B cell (primary cell): Measurements from ENCODE around the gene ADAMTS20. TPM values are rescaled to one million over a fixed set of nuclear protein-coding genes. Genes with fewer than 3 reads are reported as not detected.

Experiments
- ATAC-seq: fragments of 200-7000 bp; cut with Tn5 transposase; one replicate; pipeline ENCODE4 v1.10.0; 2021; ENCODE audit warnings: low read depth, mild to moderate bottlenecking, moderate number of reproducible peaks, moderate library complexity
- CTCF ChIA-PET: fragments of 350-600 bp; sonication (Branson Sonifier 250); formaldehyde crosslinking; loops from one replicate; lab custom pipeline; 2021; ENCODE audit warnings: antibody characterized with exemption, inconsistent platforms; lab: Charles Lee
- POLR2A ChIA-PET: fragments of 350-600 bp; sonication (Branson Sonifier 250); formaldehyde crosslinking; loops from one replicate; lab custom pipeline; 2021; ENCODE audit warnings: antibody characterized with exemption; lab: Charles Lee
- DNase-seq: peaks from one replicate; pipeline ENCODE4 v3.0.0; 2013
- H2AFZ ChIP-seq: 2 replicates; pipeline ENCODE4 v1.6.1; 2012; ENCODE audit warnings: mild to moderate bottlenecking, low read depth, low read length; ENCODE audit not compliant: insufficient read depth, poor library complexity, severe bottlenecking
- H3K27ac ChIP-seq, 2 donors: 1 replicate in 1 of 2; 2 replicates in 1 of 2; pipeline ENCODE4 v1.5.1; 2012 to 2013; ENCODE audit warnings: low read length in 2 of 2, mild to moderate bottlenecking in 2 of 2, moderate library complexity in 1 of 2
- H3K27me3 ChIP-seq, 4 experiments: fragments of 200-600 bp in 1 of 4; sonication (generic) in 1 of 4; replicated peaks in 1 of 4; 1 replicate in 2 of 4; 2 replicates in 2 of 4; pipeline versions ENCODE4 v1.6.1 to v1.7.0; 2013 to 2016; ENCODE audit warnings: low read length in 3 of 4, mild to moderate bottlenecking in 2 of 4, mixed read lengths in 1 of 4, moderate library complexity in 1 of 4; ENCODE audit not compliant: insufficient read depth in 4 of 4, control insufficient read depth in 3 of 4; ENCODE audit errors: control extremely low read depth in 1 of 4
- H3K36me3 ChIP-seq, 2 experiments: replicated peaks in 1 of 2; 1 replicate in 1 of 2; 2 replicates in 1 of 2; pipeline versions ENCODE4 v1.6.1 to v1.7.1; 2013; ENCODE audit warnings: low read length in 1 of 2; ENCODE audit not compliant: insufficient read depth in 2 of 2, control insufficient read depth in 1 of 2; ENCODE audit errors: control extremely low read depth in 1 of 2, extremely low read depth in 1 of 2
- H3K4me1 ChIP-seq, 2 donors: fragments of 200-600 bp in 1 of 2; sonication (generic) in 1 of 2; 1 replicate in 1 of 2; 2 replicates in 1 of 2; pipeline versions ENCODE4 v1.5.1 to v1.6.1; 2013 to 2017; ENCODE audit warnings: low read length in 2 of 2; ENCODE audit not compliant: control insufficient read depth in 2 of 2, insufficient read depth in 2 of 2
- H3K4me2 ChIP-seq: replicated peaks from 2 replicates; pipeline ENCODE3; 2012; ENCODE audit warnings: mild to moderate bottlenecking, low read depth, low read length; ENCODE audit not compliant: poor library complexity, severe bottlenecking
- H3K4me3 ChIP-seq, 5 experiments: fragments of 200-600 bp in 1 of 5; sonication (generic) in 1 of 5; 1 replicate in 3 of 5; 2 replicates in 2 of 5; pipeline versions ENCODE4 v1.5.1 to v1.7.0; 2011 to 2016; ENCODE audit warnings: low read length in 4 of 5, mild to moderate bottlenecking in 4 of 5, low read depth in 2 of 5, control low read depth in 1 of 5, moderate library complexity in 1 of 5; ENCODE audit not compliant: insufficient read depth in 1 of 5; ENCODE audit errors: control extremely low read depth in 1 of 5, extremely low read depth in 1 of 5
- H3K79me2 ChIP-seq: fragments of 200-600 bp; sonication (generic); one replicate; pipeline ENCODE4 v1.6.0; 2016; ENCODE audit warnings: low read length; ENCODE audit not compliant: control insufficient read depth, insufficient read depth
- H3K9ac ChIP-seq: fragments of 200-600 bp; sonication (generic); 2 replicates; pipeline ENCODE4 v1.6.1; 2017; ENCODE audit warnings: mild to moderate bottlenecking, low read length, moderate library complexity
- H3K9me3 ChIP-seq, 3 donors: one replicate each; pipeline versions ENCODE4 v1.6.1 to v1.7.1; 2013; ENCODE audit warnings: low read length in 2 of 3; ENCODE audit not compliant: control insufficient read depth in 2 of 3, insufficient read depth in 1 of 3; ENCODE audit errors: control extremely low read depth in 1 of 3
- H4K20me1 ChIP-seq: 2 replicates; pipeline ENCODE4 v1.6.0; 2012; ENCODE audit warnings: mild to moderate bottlenecking, low read length; ENCODE audit not compliant: insufficient read depth, control insufficient read depth, poor library complexity, severe bottlenecking
- H3K27ac Mint-ChIP-seq: one replicate; pipeline ENCODE4 v1.8.0; 2021; ENCODE audit warnings: mixed read lengths
- H3K27me3 Mint-ChIP-seq: one replicate; pipeline ENCODE4 v1.8.0; 2021; ENCODE audit warnings: mixed read lengths
- H3K4me1 Mint-ChIP-seq: one replicate; pipeline ENCODE4 v1.8.0; 2021; ENCODE audit warnings: mixed read lengths
- H3K4me3 Mint-ChIP-seq: one replicate; pipeline ENCODE4 v1.8.0; 2021; ENCODE audit warnings: mixed read lengths
- H3K9me3 Mint-ChIP-seq: one replicate; pipeline ENCODE4 v1.8.0; 2022; ENCODE audit warnings: mixed read lengths; ENCODE audit not compliant: insufficient read depth
- EZH2 ChIP-seq: IDR thresholded peaks from 2 replicates; pipeline ENCODE4 v1.6.1; 2012; ENCODE audit warnings: borderline replicate concordance, low read depth, mild to moderate bottlenecking, moderate library complexity, low read length; ENCODE audit not compliant: insufficient read depth, poor library complexity, severe bottlenecking
- WGBS: methylation state at CpG from one replicate; pipeline ENCODE4 v1.1.5; 2013; ENCODE audit warnings: missing lambda C conversion rate; ENCODE audit not compliant: insufficient coverage; 5-methylcytosine and 5-hydroxymethylcytosine counted together
- intact Hi-C: fragments of 100-400 bp; cut with micrococcal nuclease; formaldehyde crosslinking; loops from one replicate; pipeline ENCODE4 v1.10.0; 2022
- polyA plus RNA-seq: library from polyadenylated mRNA; depleted of rRNA; stranded (reverse); fragments of >200 nt; gene quantifications from 2 replicates; pipeline ENCODE4 v1.2.3, GENCODE V29; 2012
- total RNA-seq, 2 donors: library from RNA; stranded (reverse); fragments of 120-200 nt in 1 of 2; gene quantifications; 1 replicate in 1 of 2; 2 replicates in 1 of 2; pipeline versions ENCODE4 v1.2.3 to v1.2.4, GENCODE V29; 2013 to 2022
- TF ChIP-seq, protein P1 (sequence below): fragments of 200-600 bp; IDR thresholded peaks from one replicate; pipeline ENCODE4 v1.8.0; 2022; ENCODE audit warnings: antibody characterized with exemption, mild to moderate bottlenecking

ADAMTS20 gene
- total and polyA plus RNA-seq, 2 donors (not counting 1 experiment from before 2014, with no cell fraction given): not detected

DNA sequence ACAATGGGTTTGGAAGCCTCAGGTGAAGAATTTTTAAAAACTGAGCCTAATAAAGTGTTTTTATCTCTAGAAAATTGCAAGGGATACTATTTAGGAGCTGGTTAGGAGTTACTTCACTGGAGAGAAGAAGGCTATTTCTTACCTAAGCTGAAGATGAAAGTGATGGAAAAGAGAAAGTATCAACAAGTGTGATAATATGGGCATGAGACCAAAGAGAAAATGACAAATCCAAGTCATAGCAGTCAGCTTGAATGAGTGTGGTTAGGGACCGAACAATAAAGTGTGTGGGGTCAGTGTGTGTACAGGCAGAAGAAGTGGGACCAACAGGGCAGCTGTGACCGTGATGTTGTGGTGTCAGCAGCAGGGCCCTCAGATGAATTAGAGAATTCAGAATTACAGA is 24.2 kb upstream of the ADAMTS20 start:
- no peak for ATAC-seq
- no peak for DNase-seq
- no peaks in the 10 kb centered on the region for H3K9me3 ChIP-seq
- no peak overlapping the region for H3K4me3 ChIP-seq
- Mint-ChIP-seq H3K4me3 (no peak overlapping the region), H3K4me1 (no peaks in the 10 kb centered on the region), H3K9me3 (peaks cover 10% of the 10 kb centered on the region), H3K27me3 (peaks cover 5% of the 10 kb centered on the region), H3K27ac (no peak overlapping the region)
- H4K20me1 ChIP-seq: no peaks in the 10 kb centered on the region
- intact Hi-C loops: no loop called here
- no peaks in the 10 kb centered on the region for H3K27me3 ChIP-seq
- no peaks in the 10 kb centered on the region for H3K79me2 ChIP-seq
- no peak overlapping the region for H2AFZ ChIP-seq
- H3K4me2 ChIP-seq: no peak overlapping the region
- no peaks in the 10 kb centered on the region for H3K36me3 ChIP-seq
- TF ChIP-seq, protein P1, sequence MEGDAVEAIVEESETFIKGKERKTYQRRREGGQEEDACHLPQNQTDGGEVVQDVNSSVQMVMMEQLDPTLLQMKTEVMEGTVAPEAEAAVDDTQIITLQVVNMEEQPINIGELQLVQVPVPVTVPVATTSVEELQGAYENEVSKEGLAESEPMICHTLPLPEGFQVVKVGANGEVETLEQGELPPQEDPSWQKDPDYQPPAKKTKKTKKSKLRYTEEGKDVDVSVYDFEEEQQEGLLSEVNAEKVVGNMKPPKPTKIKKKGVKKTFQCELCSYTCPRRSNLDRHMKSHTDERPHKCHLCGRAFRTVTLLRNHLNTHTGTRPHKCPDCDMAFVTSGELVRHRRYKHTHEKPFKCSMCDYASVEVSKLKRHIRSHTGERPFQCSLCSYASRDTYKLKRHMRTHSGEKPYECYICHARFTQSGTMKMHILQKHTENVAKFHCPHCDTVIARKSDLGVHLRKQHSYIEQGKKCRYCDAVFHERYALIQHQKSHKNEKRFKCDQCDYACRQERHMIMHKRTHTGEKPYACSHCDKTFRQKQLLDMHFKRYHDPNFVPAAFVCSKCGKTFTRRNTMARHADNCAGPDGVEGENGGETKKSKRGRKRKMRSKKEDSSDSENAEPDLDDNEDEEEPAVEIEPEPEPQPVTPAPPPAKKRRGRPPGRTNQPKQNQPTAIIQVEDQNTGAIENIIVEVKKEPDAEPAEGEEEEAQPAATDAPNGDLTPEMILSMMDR: no peak
- TF ChIP-seq EZH2: no peak
- H3K9ac ChIP-seq: no peak overlapping the region
- no peak overlapping the region for H3K27ac ChIP-seq
- 100% methylated on average over 1 of the region's 2 CpGs for WGBS
- no peaks in the 10 kb centered on the region for H3K4me1 ChIP-seq
- POLR2A ChIA-PET: no interaction called here
- CTCF ChIA-PET: no interaction called here

DNA sequence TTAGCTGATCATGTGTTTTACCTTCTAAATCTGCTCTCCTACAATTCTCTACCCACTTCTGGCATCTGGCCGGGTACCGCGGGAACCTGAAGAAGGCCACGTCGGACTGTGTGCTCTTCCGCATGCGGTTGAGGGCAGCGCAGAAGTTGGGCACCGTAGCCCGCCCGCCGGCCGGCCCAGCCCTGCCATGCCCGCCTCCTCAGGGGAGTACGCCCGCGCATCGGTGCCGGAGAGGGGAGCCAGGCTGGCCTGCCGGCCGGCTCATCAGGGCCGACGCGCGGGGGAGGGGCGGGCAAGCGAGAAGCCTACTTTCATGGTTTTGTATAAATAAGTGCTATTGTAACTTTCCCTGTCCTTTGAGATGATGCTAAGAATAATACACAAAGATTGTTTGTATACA is 19.9 kb upstream of the ADAMTS20 start:
- no peak for DNase-seq
- H3K4me3 Mint-ChIP-seq: no peak overlapping the region
- 46% methylated on average over 19 of the region's 27 CpGs for WGBS
- peaks cover 5% of the 10 kb centered on the region for H3K27me3 Mint-ChIP-seq
- TF ChIP-seq EZH2: no peak
- TF ChIP-seq, protein P1: no peak
- H3K4me2 ChIP-seq: no peak overlapping the region
- no peaks in the 10 kb centered on the region for H4K20me1 ChIP-seq
- no peak for ATAC-seq
- H3K4me3 ChIP-seq: no peak overlapping the region
- no peak overlapping the region for H3K9ac ChIP-seq
- no peak overlapping the region for H2AFZ ChIP-seq
- H3K4me1 Mint-ChIP-seq: no peaks in the 10 kb centered on the region
- no peaks in the 10 kb centered on the region for H3K4me1 ChIP-seq
- peaks cover 12% of the 10 kb centered on the region for H3K9me3 Mint-ChIP-seq
- H3K36me3 ChIP-seq: no peaks in the 10 kb centered on the region
- ChIA-PET CTCF (no interaction called here), POLR2A (no interaction called here)
- intact Hi-C loops: no loop called here
- H3K27me3 ChIP-seq: no peaks in the 10 kb centered on the region
- H3K27ac ChIP-seq: no peak overlapping the region
- peaks cover 0 to 2% (median 0%) of the 10 kb centered on the region in 3 donors for H3K9me3 ChIP-seq
- H3K79me2 ChIP-seq: no peaks in the 10 kb centered on the region
- no peak overlapping the region for H3K27ac Mint-ChIP-seq
